HEK293 (cell line): ENCODE measurements around the gene CKLF.

Experiments used
- CTCF ChIA-PET: fragments of 350-600 bp; formaldehyde crosslinking; extraction: SDS; loops from one replicate; lab custom pipeline; 2021; ENCODE audit warnings: antibody characterized with exemption; lab: Yijun Ruan, JAX
- POLR2A ChIA-PET: fragments of 300-600 bp; formaldehyde crosslinking; extraction: SDS; loops from one replicate; lab custom pipeline; 2020; ENCODE audit warnings: antibody characterized with exemption, inconsistent platforms; lab: Yijun Ruan, JAX
- H3K27ac ChIP-seq: fragments of 200-500 bp; sonication (Bioruptor generic); 2 replicates; pipeline ENCODE4 v1.5.1; 2014; ENCODE audit warnings: low read depth, low read length, control low read depth, inconsistent platforms; ENCODE audit errors: extremely low read depth
- H3K36me3 ChIP-seq, 2 experiments: fragments of 200-500 bp in 1 of 2; sonication (Bioruptor generic) in 1 of 2; 1 replicate in 1 of 2; 2 replicates in 1 of 2; pipeline ENCODE4 v1.5.1; 2014 to 2017; ENCODE audit warnings: inconsistent platforms in 2 of 2, low read length in 2 of 2; ENCODE audit not compliant: control insufficient read depth in 2 of 2, insufficient read depth in 1 of 2
- H3K4me1 ChIP-seq: fragments of 200-500 bp; sonication (Bioruptor generic); 2 replicates; pipeline ENCODE4 v1.5.1; 2014; ENCODE audit warnings: mild to moderate bottlenecking, low read length, inconsistent platforms; ENCODE audit not compliant: control insufficient read depth, insufficient read depth
- H3K4me3 ChIP-seq: 2 replicates; pipeline ENCODE4 v1.5.1; 2011; ENCODE audit warnings: low read depth, mild to moderate bottlenecking, control low read depth, low read length, moderate library complexity
- H3K9me3 ChIP-seq: fragments of 200-500 bp; sonication (Bioruptor generic); 2 replicates; pipeline ENCODE4 v1.5.1; 2014; ENCODE audit warnings: low read depth, low read length, inconsistent platforms; ENCODE audit not compliant: control insufficient read depth, insufficient read depth
- HIC1 ChIP-seq: fragments of 450-650 bp; formaldehyde crosslinking; IDR thresholded peaks from 2 replicates; pipeline ENCODE4 v1.5.1; 2016; ENCODE audit warnings: missing biosample characterization, missing genetic modification characterization
- SETDB1 ChIP-seq: IDR thresholded peaks from one replicate; pipeline ENCODE4 v1.6.1; 2017; ENCODE audit warnings: mild to moderate bottlenecking, low read length, moderate library complexity, mixed read lengths; ENCODE audit not compliant: insufficient read length
- YY1 ChIP-seq: fragments of 450-650 bp; formaldehyde crosslinking; IDR thresholded peaks from 2 replicates; pipeline ENCODE4 v1.5.1; 2018; ENCODE audit warnings: missing biosample characterization, missing genetic modification characterization
- ZBTB17 ChIP-seq: fragments of 450-650 bp; formaldehyde crosslinking; IDR thresholded peaks from 2 replicates; pipeline ENCODE4 v1.5.1; 2016; ENCODE audit warnings: missing biosample characterization, missing genetic modification characterization
- ZBTB20 ChIP-seq: fragments of 450-650 bp; formaldehyde crosslinking; IDR thresholded peaks from 2 replicates; pipeline ENCODE4 v1.5.1; 2016; ENCODE audit warnings: missing biosample characterization, missing genetic modification characterization
- ZEB2 ChIP-seq: fragments of 450-650 bp; formaldehyde crosslinking; IDR thresholded peaks from 2 replicates; pipeline ENCODE4 v1.5.1; 2016; ENCODE audit warnings: missing biosample characterization, missing genetic modification characterization
- ZNF138 ChIP-seq: fragments of 450-650 bp; formaldehyde crosslinking; IDR thresholded peaks from 2 replicates; pipeline ENCODE4 v1.5.1; 2016; ENCODE audit warnings: missing biosample characterization, missing genetic modification characterization, borderline replicate concordance
- ZNF175 ChIP-seq: fragments of 450-650 bp; formaldehyde crosslinking; IDR thresholded peaks from 2 replicates; pipeline ENCODE4 v1.5.1; 2016; ENCODE audit warnings: missing biosample characterization, missing genetic modification characterization
- ZNF2 ChIP-seq: fragments of 450-650 bp; formaldehyde crosslinking; IDR thresholded peaks from 2 replicates; pipeline ENCODE4 v1.5.1; 2016; ENCODE audit warnings: missing biosample characterization, missing genetic modification characterization
- ZNF426 ChIP-seq: fragments of 450-650 bp; formaldehyde crosslinking; IDR thresholded peaks from 2 replicates; pipeline ENCODE4 v1.5.1; 2017; ENCODE audit warnings: missing biosample characterization, missing genetic modification characterization, mild to moderate bottlenecking, inconsistent platforms, moderate library complexity
- ZNF580 ChIP-seq: fragments of 450-650 bp; formaldehyde crosslinking; IDR thresholded peaks from 2 replicates; pipeline ENCODE4 v1.5.1; 2016; ENCODE audit warnings: missing biosample characterization, missing genetic modification characterization
- ZNF626 ChIP-seq: fragments of 450-650 bp; sonication (Bioruptor Pico); formaldehyde crosslinking; IDR thresholded peaks from 2 replicates; pipeline ENCODE4 v1.5.1; 2018; ENCODE audit warnings: missing biosample characterization, missing genetic modification characterization, inconsistent platforms
- ZNF76 ChIP-seq: fragments of 450-650 bp; formaldehyde crosslinking; IDR thresholded peaks from 2 replicates; pipeline ENCODE4; 2016; ENCODE audit warnings: low read depth, missing biosample characterization, missing genetic modification characterization, borderline replicate concordance
- TF ChIP-seq, protein P1 (sequence below): fragments of 450-650 bp; formaldehyde crosslinking; IDR thresholded peaks from 2 replicates; pipeline ENCODE4 v1.5.1; 2016; ENCODE audit warnings: missing biosample characterization, missing genetic modification characterization, borderline replicate concordance

The CKLF gene

DNA sequence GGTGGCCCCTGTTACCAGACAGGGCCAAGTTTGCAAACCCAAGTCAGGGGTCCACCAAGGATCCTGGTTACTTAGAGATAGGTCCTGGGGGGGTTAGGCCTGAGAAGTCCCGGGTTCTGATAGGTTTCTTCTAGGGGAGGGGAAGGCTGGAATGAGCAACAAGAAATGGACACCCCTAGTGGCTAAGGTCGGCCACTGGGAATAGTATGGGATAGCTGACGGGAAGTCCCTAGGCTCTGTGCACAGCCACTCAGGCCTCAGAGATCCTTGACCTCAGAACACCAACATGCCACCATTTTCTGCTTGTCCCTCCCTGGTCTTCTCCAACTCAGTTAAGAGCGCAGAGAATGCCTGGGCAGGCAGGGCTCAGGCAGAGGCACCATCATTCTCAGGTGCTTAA lies 15.9 kb upstream of the CKLF start (continued):
- no peak for TF ChIP-seq ZNF426
- TF ChIP-seq, all 188 proteins: peak for 0

DNA sequence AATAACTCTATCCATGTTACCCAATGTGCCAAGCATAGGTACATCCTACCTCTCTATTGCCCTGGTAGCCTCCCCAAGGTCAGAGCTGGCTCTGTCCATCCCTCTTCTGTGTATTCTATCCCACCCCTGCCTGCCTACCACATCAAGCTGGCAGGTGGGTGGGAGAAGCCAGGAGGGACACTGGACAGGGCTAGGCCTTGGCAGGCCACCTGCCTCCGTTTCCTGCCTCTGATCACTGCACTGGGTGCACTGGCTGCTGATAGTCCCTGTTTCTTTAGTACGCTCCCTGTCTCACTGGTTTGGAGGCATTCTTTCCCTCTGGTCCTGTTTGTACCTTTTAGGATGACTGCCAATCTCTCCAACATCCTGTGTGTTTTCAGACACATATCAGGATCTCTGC lies 15.1 kb upstream of the CKLF start:
- CTCF ChIA-PET: interaction anchor here (0.6 kb wide), 1 partner anchor 36 kb away, joined by 3 read pairs; no protein-coding TSS in a partner anchor
- no peaks in the 10 kb centered on the region for H3K4me1 ChIP-seq
- TF ChIP-seq ZBTB17 (tag by site-specific recombination): no peak
- TF ChIP-seq YY1 (tag by site-specific recombination): no peak
- no peak for TF ChIP-seq HIC1 (tag by site-specific recombination)
- TF ChIP-seq ZNF138: no peak
- TF ChIP-seq SETDB1: no peak
- TF ChIP-seq ZNF2 (tag by site-specific recombination): no peak
- no peak for TF ChIP-seq ZEB2 (tag by site-specific recombination)
- TF ChIP-seq ZNF626 (tag by site-specific recombination): no peak
- TF ChIP-seq ZNF76 (tag by site-specific recombination): no peak
- TF ChIP-seq, protein P1, sequence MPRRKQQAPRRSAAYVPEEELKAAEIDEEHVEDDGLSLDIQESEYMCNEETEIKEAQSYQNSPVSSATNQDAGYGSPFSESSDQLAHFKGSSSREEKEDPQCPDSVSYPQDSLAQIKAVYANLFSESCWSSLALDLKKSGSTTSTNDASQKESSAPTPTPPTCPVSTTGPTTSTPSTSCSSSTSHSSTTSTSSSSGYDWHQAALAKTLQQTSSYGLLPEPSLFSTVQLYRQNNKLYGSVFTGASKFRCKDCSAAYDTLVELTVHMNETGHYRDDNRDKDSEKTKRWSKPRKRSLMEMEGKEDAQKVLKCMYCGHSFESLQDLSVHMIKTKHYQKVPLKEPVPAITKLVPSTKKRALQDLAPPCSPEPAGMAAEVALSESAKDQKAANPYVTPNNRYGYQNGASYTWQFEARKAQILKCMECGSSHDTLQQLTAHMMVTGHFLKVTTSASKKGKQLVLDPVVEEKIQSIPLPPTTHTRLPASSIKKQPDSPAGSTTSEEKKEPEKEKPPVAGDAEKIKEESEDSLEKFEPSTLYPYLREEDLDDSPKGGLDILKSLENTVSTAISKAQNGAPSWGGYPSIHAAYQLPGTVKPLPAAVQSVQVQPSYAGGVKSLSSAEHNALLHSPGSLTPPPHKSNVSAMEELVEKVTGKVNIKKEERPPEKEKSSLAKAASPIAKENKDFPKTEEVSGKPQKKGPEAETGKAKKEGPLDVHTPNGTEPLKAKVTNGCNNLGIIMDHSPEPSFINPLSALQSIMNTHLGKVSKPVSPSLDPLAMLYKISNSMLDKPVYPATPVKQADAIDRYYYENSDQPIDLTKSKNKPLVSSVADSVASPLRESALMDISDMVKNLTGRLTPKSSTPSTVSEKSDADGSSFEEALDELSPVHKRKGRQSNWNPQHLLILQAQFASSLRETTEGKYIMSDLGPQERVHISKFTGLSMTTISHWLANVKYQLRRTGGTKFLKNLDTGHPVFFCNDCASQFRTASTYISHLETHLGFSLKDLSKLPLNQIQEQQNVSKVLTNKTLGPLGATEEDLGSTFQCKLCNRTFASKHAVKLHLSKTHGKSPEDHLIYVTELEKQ: no peak
- peaks cover 3 to 42% of the 10 kb centered on the region in 2 experiments; a peak in 2 of 3 replicates for H3K36me3 ChIP-seq
- no peaks in the 10 kb centered on the region for H3K9me3 ChIP-seq
- no peak overlapping the region for H3K4me3 ChIP-seq
- POLR2A ChIA-PET: no interaction called here
- H3K27ac ChIP-seq: no peak overlapping the region

GRCh38 chr16:66538910-66539309 lies 13.5 kb upstream of the CKLF start:
- no peaks in the 10 kb centered on the region for H3K9me3 ChIP-seq
- no peak for TF ChIP-seq ZNF175 (tag by site-specific recombination)
- TF ChIP-seq ZBTB20: no peak
- no peak for TF ChIP-seq ZNF580 (tag by site-specific recombination)
- TF ChIP-seq, all 188 proteins: peak for 0
- ChIA-PET POLR2A (interaction anchor here (0.6 kb wide), 1 partner anchor 16 kb away, joined by 3 read pairs; no protein-coding TSS in a partner anchor), CTCF (no interaction called here)
- Histone ChIP-seq H3K4me3 (no peak overlapping the region), H3K36me3 (peaks cover 3 to 47% of the 10 kb centered on the region in 2 experiments; a peak in 2 of 3 replicates), H3K27ac (no peak overlapping the region), H3K4me1 (no peaks in the 10 kb centered on the region)
